HepG2 (cell line): ENCODE results near the gene SIT1. TPM values are rescaled to one million over a fixed set of nuclear protein-coding genes. Genes with fewer than 3 reads are reported as not detected.

Source experiments
- ATAC-seq: fragments of 200-7000 bp; cut with Tn5 transposase; 3 replicates; pipeline ENCODE4 v1.9.1; 2020; ENCODE audit warnings: mild to moderate bottlenecking, moderate library complexity
- BruUV-seq: library from RNA; stranded (reverse); fragments of 400-500 nt; replicated peaks from 2 replicates; lab custom pipeline; 2021; lab: Mats Ljungman, UMichigan
- CTCF ChIA-PET: fragments of 300-600 bp; formaldehyde crosslinking; extraction: SDS; loops from one replicate; lab custom pipeline; 2021; ENCODE audit warnings: low total read pairs, inconsistent platforms, low intra/inter-chr PET ratio; lab: Yijun Ruan, JAX
- POLR2A ChIA-PET: fragments of 350-600 bp; sonication (Branson Sonifier 250); formaldehyde crosslinking; loops from one replicate; lab custom pipeline; 2020; ENCODE audit warnings: antibody characterized with exemption, inconsistent platforms; lab: Yijun Ruan, JAX
- DNase-seq: peaks from one replicate; pipeline ENCODE4 v3.0.0-alpha.2; 2015; ENCODE audit warnings: low spot score
- FAIRE-seq: peaks from 3 replicates; lab custom pipeline; 2011; peaks lifted over from hg19 to GRCh38; lab: Jason Lieb, UNC
- H2AFZ ChIP-seq: one replicate; pipeline ENCODE4 v1.6.1; 2011; ENCODE audit warnings: low read length, inconsistent platforms
- H3K27ac ChIP-seq: fragments of 300-600 bp; 3 replicates; pipeline ENCODE4 v1.8.0; 2011; ENCODE audit warnings: mixed run types, mild to moderate bottlenecking, mixed read lengths, low read length, inconsistent platforms; ENCODE audit not compliant: insufficient read depth; ENCODE audit errors: extremely low read length
- H3K27me3 ChIP-seq, 2 experiments: fragments of 200-600 bp in 1 of 2; 2 replicates in 1 of 2; 3 replicates in 1 of 2; pipeline versions ENCODE4 v1.6.0 to v1.8.0; 2011; ENCODE audit warnings: low read length in 2 of 2, mild to moderate bottlenecking in 2 of 2, moderate library complexity in 2 of 2, inconsistent platforms in 1 of 2; ENCODE audit not compliant: insufficient read depth in 2 of 2, control insufficient read depth in 1 of 2
- H3K36me3 ChIP-seq, 2 experiments: fragments of 200-600 bp in 1 of 2; replicated peaks in 1 of 2; 2 replicates in 1 of 2; 3 replicates in 1 of 2; pipeline versions ENCODE4 v1.5.1 to v1.8.0; 2011; ENCODE audit warnings: low read length in 2 of 2, inconsistent platforms in 1 of 2; ENCODE audit not compliant: insufficient read depth in 2 of 2, control insufficient read depth in 1 of 2
- H3K4me1 ChIP-seq: 2 replicates; pipeline ENCODE4 v1.5.1; 2012; ENCODE audit warnings: low read length, inconsistent platforms; ENCODE audit not compliant: insufficient read depth
- H3K4me2 ChIP-seq: 2 replicates; pipeline ENCODE4 v1.6.0; 2011; ENCODE audit warnings: low read depth, low read length, inconsistent platforms
- H3K4me3 ChIP-seq, 3 experiments: fragments of 200-600 bp in 1 of 3; sonication (generic), shearing (Covaris generic) in 1 of 3; replicated peaks in 1 of 3; 2 replicates each; pipeline ENCODE4 v1.5.1; 2011 to 2016; ENCODE audit warnings: low read length in 3 of 3, inconsistent platforms in 2 of 3, low read depth in 2 of 3, mild to moderate bottlenecking in 2 of 3, control low read depth in 1 of 3, mixed read lengths in 1 of 3; ENCODE audit not compliant: insufficient read depth in 1 of 3
- H3K79me2 ChIP-seq: one replicate; pipeline ENCODE4 v1.6.1; 2011; ENCODE audit warnings: low read length, inconsistent platforms; ENCODE audit not compliant: insufficient read depth
- H3K9ac ChIP-seq: 2 replicates; pipeline ENCODE4 v1.6.0; 2011; ENCODE audit warnings: mild to moderate bottlenecking, low read depth, low read length, inconsistent platforms; ENCODE audit not compliant: insufficient read depth
- H3K9me3 ChIP-seq: 2 replicates; pipeline ENCODE4 v1.5.1; 2012; ENCODE audit warnings: mild to moderate bottlenecking, low read length
- H4K20me1 ChIP-seq: 2 replicates; pipeline ENCODE4 v1.6.0; 2011; ENCODE audit warnings: inconsistent platforms, mild to moderate bottlenecking, low read length, moderate library complexity; ENCODE audit not compliant: insufficient read depth
- FOSL2 ChIP-seq: sonication (generic); formaldehyde crosslinking; IDR thresholded peaks from 2 replicates; pipeline ENCODE4 v1.4.0; 2020; ENCODE audit warnings: missing genetic modification reagents
- NR2C2 ChIP-seq: sonication (generic); formaldehyde crosslinking; IDR thresholded peaks from 2 replicates; pipeline ENCODE4 v1.4.0; 2020; ENCODE audit warnings: missing genetic modification reagents, mild to moderate bottlenecking, moderate library complexity, borderline replicate concordance
- POLR2A ChIP-seq, 2 experiments: IDR thresholded peaks; 2 replicates each; pipeline ENCODE4 v1.6.1; 2011; ENCODE audit warnings: low read depth in 2 of 2, low read length in 2 of 2, mild to moderate bottlenecking in 1 of 2, moderate library complexity in 1 of 2; ENCODE audit not compliant: insufficient read depth in 1 of 2
- REPIN1 ChIP-seq: sonication (generic); formaldehyde crosslinking; IDR thresholded peaks from 2 replicates; pipeline ENCODE4 v1.8.0; 2022; ENCODE audit warnings: missing genetic modification reagents, low read depth, mild to moderate bottlenecking, borderline replicate concordance
- STAT5B ChIP-seq: sonication (generic); formaldehyde crosslinking; IDR thresholded peaks from 2 replicates; pipeline ENCODE4 v1.4.0; 2020; ENCODE audit warnings: missing genetic modification reagents
- TAF15 ChIP-seq: fragments of 200-400 bp; formaldehyde crosslinking; IDR thresholded peaks from one replicate; pipeline ENCODE4 v1.6.1; 2018; ENCODE audit warnings: mild to moderate bottlenecking, low read depth, low read length; ENCODE audit not compliant: poor library complexity, severe bottlenecking
- U2AF1 ChIP-seq: fragments of 200-400 bp; formaldehyde crosslinking; optimal IDR thresholded peaks from 2 replicates; pipeline ENCODE3; 2017; ENCODE audit warnings: mild to moderate bottlenecking, low read depth, low read length
- ZNF569 ChIP-seq: sonication (generic); formaldehyde crosslinking; IDR thresholded peaks from 2 replicates; pipeline ENCODE4 v1.5.0; 2020; ENCODE audit warnings: mild to moderate bottlenecking, missing genetic modification reagents, moderate library complexity, borderline replicate concordance
- WGBS: methylation state at CpG from one replicate; pipeline ENCODE4 v1.1.6; 2017; ENCODE audit warnings: low lambda C conversion rate; 5-methylcytosine and 5-hydroxymethylcytosine counted together
- in situ Hi-C: cut with HindIII; loops from 2 replicates; pipeline ENCODE4 v1.10.0; 2017; ENCODE audit warnings: low pct_unique_long_range_greater_than_20kb; ENCODE audit not compliant: extremely low pct_ligation_motif_present
- intact Hi-C: fragments of 100-400 bp; cut with micrococcal nuclease; formaldehyde crosslinking; loops from one replicate; pipeline ENCODE4 v1.10.0; 2022; ENCODE audit not compliant: unreplicated experiment
- polyA plus RNA-seq, 8 experiments: library from polyadenylated mRNA; depleted of rRNA in 3 of 8; stranded (reverse) in 7 of 8; unstranded in 1 of 8; fragments of >200 nt; fragmentation: Illumina TruSeq in 4 of 8; extraction: Trizol in 4 of 8; gene quantifications; 2 replicates each; pipeline versions ENCODE4 v1.2.1 to v1.2.3, GENCODE V29; 2011 to 2016; ENCODE audit warnings: low read depth in 4 of 8, missing spikeins in 1 of 8, mixed read lengths in 1 of 8; ENCODE audit not compliant: insufficient read depth in 1 of 8
- total RNA-seq, 5 experiments: library from RNA; depleted of rRNA; stranded (reverse); fragments of >200 nt; fragmentation: Illumina TruSeq; extraction: Trizol; gene quantifications; 2 replicates each; pipeline ENCODE4 v1.2.3, GENCODE V29; 2016; ENCODE audit warnings: low read depth in 1 of 5
- TF ChIP-seq, protein P1 (sequence below): IDR thresholded peaks from 2 replicates; pipeline ENCODE4 v1.6.1; 2018; ENCODE audit warnings: missing genetic modification reagents, mild to moderate bottlenecking, missing compliant biosample characterization
- TF ChIP-seq, protein P2 (sequence below): sonication (generic); formaldehyde crosslinking; IDR thresholded peaks from 2 replicates; pipeline ENCODE4 v1.9.0; 2021; ENCODE audit warnings: mild to moderate bottlenecking, missing genetic modification reagents
- TF ChIP-seq, protein P3 (sequence below): sonication (generic); formaldehyde crosslinking; IDR thresholded peaks from 2 replicates; pipeline ENCODE4 v1.5.0; 2020; ENCODE audit warnings: missing genetic modification reagents
- TF ChIP-seq, protein P4 (sequence below): sonication (generic); formaldehyde crosslinking; IDR thresholded peaks from 2 replicates; pipeline ENCODE4 v1.8.0; 2022; ENCODE audit warnings: missing genetic modification reagents, mild to moderate bottlenecking, borderline replicate concordance

Gene SIT1
- total and polyA plus RNA-seq, 2 of the 13 experiments (the other 11 are each of a cell fraction or from before 2014, with no cell fraction given), result 0.09 to 6.7 TPM

GRCh38 chr9:35617548-35617947, 33.2 kb downstream of the SIT1 start:
- ChIA-PET POLR2A (no interaction called here), CTCF (no interaction called here)
- Histone ChIP-seq H3K27me3 (peaks cover 3 to 64% of the 10 kb centered on the region in 2 experiments; a peak in 3 of 5 replicates), H3K4me3 (no peak overlapping the region), H4K20me1 (no peaks in the 10 kb centered on the region), H3K36me3 (no peaks in the 10 kb centered on the region), H3K4me1 (no peaks in the 10 kb centered on the region), H3K79me2 (no peaks in the 10 kb centered on the region), H2AFZ (no peak overlapping the region), H3K4me2 (no peak overlapping the region), H3K9ac (no peak overlapping the region), H3K27ac (no peak overlapping the region), H3K9me3 (no peaks in the 10 kb centered on the region)
- DNase-seq, result no peak
- BruUV-seq, result no TSS peak
- 38% methylated on average over 8 of the region's 8 CpGs for WGBS
- ATAC-seq, result no peak
- FAIRE-seq, result no peak
- in situ Hi-C loops (no loop called here), intact Hi-C loops (no loop called here)
- TF ChIP-seq FOSL2, result no peak
- TF ChIP-seq NR2C2 (CRISPR knock-in tag), result no peak
- TF ChIP-seq U2AF1, result no peak
- TF ChIP-seq REPIN1 (CRISPR knock-in tag), result no peak
- TF ChIP-seq, protein P1, sequence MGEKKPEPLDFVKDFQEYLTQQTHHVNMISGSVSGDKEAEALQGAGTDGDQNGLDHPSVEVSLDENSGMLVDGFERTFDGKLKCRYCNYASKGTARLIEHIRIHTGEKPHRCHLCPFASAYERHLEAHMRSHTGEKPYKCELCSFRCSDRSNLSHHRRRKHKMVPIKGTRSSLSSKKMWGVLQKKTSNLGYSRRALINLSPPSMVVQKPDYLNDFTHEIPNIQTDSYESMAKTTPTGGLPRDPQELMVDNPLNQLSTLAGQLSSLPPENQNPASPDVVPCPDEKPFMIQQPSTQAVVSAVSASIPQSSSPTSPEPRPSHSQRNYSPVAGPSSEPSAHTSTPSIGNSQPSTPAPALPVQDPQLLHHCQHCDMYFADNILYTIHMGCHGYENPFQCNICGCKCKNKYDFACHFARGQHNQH, result no peak
- TF ChIP-seq, protein P2, sequence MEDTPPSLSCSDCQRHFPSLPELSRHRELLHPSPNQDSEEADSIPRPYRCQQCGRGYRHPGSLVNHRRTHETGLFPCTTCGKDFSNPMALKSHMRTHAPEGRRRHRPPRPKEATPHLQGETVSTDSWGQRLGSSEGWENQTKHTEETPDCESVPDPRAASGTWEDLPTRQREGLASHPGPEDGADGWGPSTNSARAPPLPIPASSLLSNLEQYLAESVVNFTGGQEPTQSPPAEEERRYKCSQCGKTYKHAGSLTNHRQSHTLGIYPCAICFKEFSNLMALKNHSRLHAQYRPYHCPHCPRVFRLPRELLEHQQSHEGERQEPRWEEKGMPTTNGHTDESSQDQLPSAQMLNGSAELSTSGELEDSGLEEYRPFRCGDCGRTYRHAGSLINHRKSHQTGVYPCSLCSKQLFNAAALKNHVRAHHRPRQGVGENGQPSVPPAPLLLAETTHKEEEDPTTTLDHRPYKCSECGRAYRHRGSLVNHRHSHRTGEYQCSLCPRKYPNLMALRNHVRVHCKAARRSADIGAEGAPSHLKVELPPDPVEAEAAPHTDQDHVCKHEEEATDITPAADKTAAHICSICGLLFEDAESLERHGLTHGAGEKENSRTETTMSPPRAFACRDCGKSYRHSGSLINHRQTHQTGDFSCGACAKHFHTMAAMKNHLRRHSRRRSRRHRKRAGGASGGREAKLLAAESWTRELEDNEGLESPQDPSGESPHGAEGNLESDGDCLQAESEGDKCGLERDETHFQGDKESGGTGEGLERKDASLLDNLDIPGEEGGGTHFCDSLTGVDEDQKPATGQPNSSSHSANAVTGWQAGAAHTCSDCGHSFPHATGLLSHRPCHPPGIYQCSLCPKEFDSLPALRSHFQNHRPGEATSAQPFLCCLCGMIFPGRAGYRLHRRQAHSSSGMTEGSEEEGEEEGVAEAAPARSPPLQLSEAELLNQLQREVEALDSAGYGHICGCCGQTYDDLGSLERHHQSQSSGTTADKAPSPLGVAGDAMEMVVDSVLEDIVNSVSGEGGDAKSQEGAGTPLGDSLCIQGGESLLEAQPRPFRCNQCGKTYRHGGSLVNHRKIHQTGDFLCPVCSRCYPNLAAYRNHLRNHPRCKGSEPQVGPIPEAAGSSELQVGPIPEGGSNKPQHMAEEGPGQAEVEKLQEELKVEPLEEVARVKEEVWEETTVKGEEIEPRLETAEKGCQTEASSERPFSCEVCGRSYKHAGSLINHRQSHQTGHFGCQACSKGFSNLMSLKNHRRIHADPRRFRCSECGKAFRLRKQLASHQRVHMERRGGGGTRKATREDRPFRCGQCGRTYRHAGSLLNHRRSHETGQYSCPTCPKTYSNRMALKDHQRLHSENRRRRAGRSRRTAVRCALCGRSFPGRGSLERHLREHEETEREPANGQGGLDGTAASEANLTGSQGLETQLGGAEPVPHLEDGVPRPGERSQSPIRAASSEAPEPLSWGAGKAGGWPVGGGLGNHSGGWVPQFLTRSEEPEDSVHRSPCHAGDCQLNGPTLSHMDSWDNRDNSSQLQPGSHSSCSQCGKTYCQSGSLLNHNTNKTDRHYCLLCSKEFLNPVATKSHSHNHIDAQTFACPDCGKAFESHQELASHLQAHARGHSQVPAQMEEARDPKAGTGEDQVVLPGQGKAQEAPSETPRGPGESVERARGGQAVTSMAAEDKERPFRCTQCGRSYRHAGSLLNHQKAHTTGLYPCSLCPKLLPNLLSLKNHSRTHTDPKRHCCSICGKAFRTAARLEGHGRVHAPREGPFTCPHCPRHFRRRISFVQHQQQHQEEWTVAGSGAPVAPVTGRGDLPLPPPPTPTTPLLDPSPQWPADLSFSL (CRISPR knock-in tag), result no peak
- TF ChIP-seq, protein P3, sequence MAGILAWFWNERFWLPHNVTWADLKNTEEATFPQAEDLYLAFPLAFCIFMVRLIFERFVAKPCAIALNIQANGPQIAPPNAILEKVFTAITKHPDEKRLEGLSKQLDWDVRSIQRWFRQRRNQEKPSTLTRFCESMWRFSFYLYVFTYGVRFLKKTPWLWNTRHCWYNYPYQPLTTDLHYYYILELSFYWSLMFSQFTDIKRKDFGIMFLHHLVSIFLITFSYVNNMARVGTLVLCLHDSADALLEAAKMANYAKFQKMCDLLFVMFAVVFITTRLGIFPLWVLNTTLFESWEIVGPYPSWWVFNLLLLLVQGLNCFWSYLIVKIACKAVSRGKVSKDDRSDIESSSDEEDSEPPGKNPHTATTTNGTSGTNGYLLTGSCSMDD (CRISPR knock-in tag), result no peak
- TF ChIP-seq TAF15, result no peak
- no peak for TF ChIP-seq STAT5B (CRISPR knock-in tag)
- TF ChIP-seq, protein P4, sequence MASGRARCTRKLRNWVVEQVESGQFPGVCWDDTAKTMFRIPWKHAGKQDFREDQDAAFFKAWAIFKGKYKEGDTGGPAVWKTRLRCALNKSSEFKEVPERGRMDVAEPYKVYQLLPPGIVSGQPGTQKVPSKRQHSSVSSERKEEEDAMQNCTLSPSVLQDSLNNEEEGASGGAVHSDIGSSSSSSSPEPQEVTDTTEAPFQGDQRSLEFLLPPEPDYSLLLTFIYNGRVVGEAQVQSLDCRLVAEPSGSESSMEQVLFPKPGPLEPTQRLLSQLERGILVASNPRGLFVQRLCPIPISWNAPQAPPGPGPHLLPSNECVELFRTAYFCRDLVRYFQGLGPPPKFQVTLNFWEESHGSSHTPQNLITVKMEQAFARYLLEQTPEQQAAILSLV, result no peak
- TF ChIP-seq POLR2A (IDR thresholded peaks at IDR 0.05; ENCODE audit: insufficient read depth in 1 of 2, low read depth in 2 of 2, low read length in 2 of 2), result no peak
- TF ChIP-seq ZNF569, result no peak
